ENCODE results near the gene PTPN9. TPM values are rescaled to one million over a fixed set of nuclear protein-coding genes. Genes with fewer than 3 reads are reported as not detected.
"Not testable (repeated sequence)": the region's sequence is repeated elsewhere in the genome, so short reads cannot be mapped to it uniquely, and the experiment has no call there.

PTPN9 gene
- polyA plus RNA-seq, 1 donor (not counting 4 experiments of a cell fraction or from before 2014, with no cell fraction given): 34.7 TPM

DNA sequence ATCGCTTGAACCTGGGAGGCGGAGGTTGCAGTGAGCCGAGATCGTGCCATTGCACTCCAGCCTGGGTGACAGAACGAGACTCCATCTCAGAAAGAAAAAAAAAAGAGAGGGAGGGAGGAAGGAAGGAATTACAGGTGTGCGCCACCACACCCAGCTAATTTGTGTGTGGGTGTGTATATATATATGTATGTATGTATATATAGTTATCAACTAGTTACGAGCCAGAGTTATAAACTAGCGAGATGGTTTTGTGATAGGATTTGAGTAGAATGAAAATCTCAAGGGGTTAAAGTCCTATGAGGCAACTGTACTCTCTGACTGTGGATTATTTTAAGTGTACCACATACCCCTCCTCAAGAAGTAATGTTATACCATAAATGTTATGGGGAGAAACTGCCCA, 76.8 kb downstream of the PTPN9 start:
- DNase-seq (ENCODE audit: low read depth, low spot score): no peak
- Histone ChIP-seq H3K9ac (ENCODE audit: control insufficient read depth, extremely low read depth, insufficient read depth, low read length) (no peak overlapping the region), H3K4me1 (ENCODE audit: control insufficient read depth, extremely low read depth, insufficient read depth, low read length) (no peaks in the 10 kb centered on the region), H3K36me3 (ENCODE audit: control insufficient read depth in 2 of 2, extremely low read depth in 1 of 2, insufficient read depth in 2 of 2, low read length in 2 of 2) (peaks cover 7 to 8% of the 10 kb centered on the region in 2 experiments), H3K4me3 (ENCODE audit: control insufficient read depth in 2 of 3, extremely low read depth in 1 of 3, insufficient read depth in 2 of 3, low read depth in 1 of 3, low read length in 3 of 3) (no peak overlapping the region), H4K20me1 (ENCODE audit: control insufficient read depth, extremely low read depth, insufficient read depth, low read length) (no peaks in the 10 kb centered on the region), H3K27me3 (ENCODE audit: control insufficient read depth, extremely low read depth, insufficient read depth, low read length) (no peaks in the 10 kb centered on the region), H3K4me2 (ENCODE audit: control insufficient read depth, extremely low read depth, insufficient read depth, low read depth, low read length) (no peak overlapping the region), H2AFZ (ENCODE audit: control insufficient read depth, low read length) (no peak overlapping the region), H3K9me3 (ENCODE audit: control insufficient read depth, low read depth, low read length) (no peaks in the 10 kb centered on the region), H3K9me1 (ENCODE audit: control insufficient read depth, extremely low read depth, insufficient read depth, low read length) (no peaks in the 10 kb centered on the region), H3K27ac (ENCODE audit: control insufficient read depth, insufficient read depth, low read length) (no peak overlapping the region), H3K79me2 (ENCODE audit: control insufficient read depth, insufficient read depth, low read length) (no peaks in the 10 kb centered on the region)
- FAIRE-seq: no peak
- dilution Hi-C loops (cut with MboI; ENCODE audit: extremely low pct_ligation_motif_present, low sequenced_read_pairs): no loop called here
- TF ChIP-seq, protein P1, sequence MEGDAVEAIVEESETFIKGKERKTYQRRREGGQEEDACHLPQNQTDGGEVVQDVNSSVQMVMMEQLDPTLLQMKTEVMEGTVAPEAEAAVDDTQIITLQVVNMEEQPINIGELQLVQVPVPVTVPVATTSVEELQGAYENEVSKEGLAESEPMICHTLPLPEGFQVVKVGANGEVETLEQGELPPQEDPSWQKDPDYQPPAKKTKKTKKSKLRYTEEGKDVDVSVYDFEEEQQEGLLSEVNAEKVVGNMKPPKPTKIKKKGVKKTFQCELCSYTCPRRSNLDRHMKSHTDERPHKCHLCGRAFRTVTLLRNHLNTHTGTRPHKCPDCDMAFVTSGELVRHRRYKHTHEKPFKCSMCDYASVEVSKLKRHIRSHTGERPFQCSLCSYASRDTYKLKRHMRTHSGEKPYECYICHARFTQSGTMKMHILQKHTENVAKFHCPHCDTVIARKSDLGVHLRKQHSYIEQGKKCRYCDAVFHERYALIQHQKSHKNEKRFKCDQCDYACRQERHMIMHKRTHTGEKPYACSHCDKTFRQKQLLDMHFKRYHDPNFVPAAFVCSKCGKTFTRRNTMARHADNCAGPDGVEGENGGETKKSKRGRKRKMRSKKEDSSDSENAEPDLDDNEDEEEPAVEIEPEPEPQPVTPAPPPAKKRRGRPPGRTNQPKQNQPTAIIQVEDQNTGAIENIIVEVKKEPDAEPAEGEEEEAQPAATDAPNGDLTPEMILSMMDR (optimal IDR thresholded peaks at IDR 0.05 in 1 of 3, IDR thresholded peaks at IDR 0.05 in 1 of 3, conservative IDR thresholded peaks at IDR 0.05 in 1 of 3; ENCODE audit: extremely low read depth in 1 of 3, insufficient read depth in 2 of 3, low read length in 3 of 3): no peak
- TF ChIP-seq EZH2 (IDR thresholded peaks at IDR 0.05; ENCODE audit: low read length): no peak

- Histone ChIP-seq H3K4me1 (ENCODE audit: control insufficient read depth, extremely low read depth, insufficient read depth, low read length) (no peaks in the 10 kb centered on the region), H3K36me3 (ENCODE audit: control insufficient read depth in 2 of 2, extremely low read depth in 1 of 2, insufficient read depth in 2 of 2, low read length in 2 of 2) (peaks cover 9 to 12% of the 10 kb centered on the region in 2 experiments), H3K27ac (ENCODE audit: control insufficient read depth, insufficient read depth, low read length) (no peak overlapping the region), H3K9me1 (ENCODE audit: control insufficient read depth, extremely low read depth, insufficient read depth, low read length) (no peaks in the 10 kb centered on the region), H3K27me3 (ENCODE audit: control insufficient read depth, extremely low read depth, insufficient read depth, low read length) (no peaks in the 10 kb centered on the region), H3K9ac (ENCODE audit: control insufficient read depth, extremely low read depth, insufficient read depth, low read length) (no peak overlapping the region), H3K4me3 (ENCODE audit: control insufficient read depth in 2 of 3, extremely low read depth in 1 of 3, insufficient read depth in 2 of 3, low read depth in 1 of 3, low read length in 3 of 3) (no peak overlapping the region), H3K4me2 (ENCODE audit: control insufficient read depth, extremely low read depth, insufficient read depth, low read depth, low read length) (no peak overlapping the region), H3K79me2 (ENCODE audit: control insufficient read depth, insufficient read depth, low read length) (no peaks in the 10 kb centered on the region), H3K9me3 (ENCODE audit: control insufficient read depth, low read depth, low read length) (no peaks in the 10 kb centered on the region), H4K20me1 (ENCODE audit: control insufficient read depth, extremely low read depth, insufficient read depth, low read length) (no peaks in the 10 kb centered on the region), H2AFZ (ENCODE audit: control insufficient read depth, low read length) (no peak overlapping the region)
- DNase-seq (ENCODE audit: low read depth, low spot score) (no peak), FAIRE-seq (no peak)
- TF ChIP-seq EZH2 (IDR thresholded peaks at IDR 0.05; ENCODE audit: low read length): no peak
- dilution Hi-C loops (cut with MboI; ENCODE audit: extremely low pct_ligation_motif_present, low sequenced_read_pairs): no loop called here
Measured at GRCh38 chr15:75493732-75494131, 85.4 kb downstream of the PTPN9 start.

GRCh38 chr15:75483961-75484360, 95.2 kb downstream of the PTPN9 start:
- DNase-seq (ENCODE audit: low read depth, low spot score) (no peak), FAIRE-seq (no peak)
- Histone ChIP-seq H4K20me1 (ENCODE audit: control insufficient read depth, extremely low read depth, insufficient read depth, low read length) (no peaks in the 10 kb centered on the region), H3K27me3 (ENCODE audit: control insufficient read depth, extremely low read depth, insufficient read depth, low read length) (no peaks in the 10 kb centered on the region), H3K9ac (ENCODE audit: control insufficient read depth, extremely low read depth, insufficient read depth, low read length) (no peak overlapping the region), H3K36me3 (ENCODE audit: control insufficient read depth in 2 of 2, extremely low read depth in 1 of 2, insufficient read depth in 2 of 2, low read length in 2 of 2) (peaks cover 6 to 7% of the 10 kb centered on the region in 2 experiments), H3K27ac (ENCODE audit: control insufficient read depth, insufficient read depth, low read length) (no peak overlapping the region), H3K9me3 (ENCODE audit: control insufficient read depth, low read depth, low read length) (no peaks in the 10 kb centered on the region), H2AFZ (ENCODE audit: control insufficient read depth, low read length) (no peak overlapping the region), H3K79me2 (ENCODE audit: control insufficient read depth, insufficient read depth, low read length) (no peaks in the 10 kb centered on the region), H3K4me2 (ENCODE audit: control insufficient read depth, extremely low read depth, insufficient read depth, low read depth, low read length) (no peak overlapping the region), H3K4me1 (ENCODE audit: control insufficient read depth, extremely low read depth, insufficient read depth, low read length) (no peaks in the 10 kb centered on the region), H3K4me3 (ENCODE audit: control insufficient read depth in 2 of 3, extremely low read depth in 1 of 3, insufficient read depth in 2 of 3, low read depth in 1 of 3, low read length in 3 of 3) (no peak overlapping the region), H3K9me1 (ENCODE audit: control insufficient read depth, extremely low read depth, insufficient read depth, low read length) (no peaks in the 10 kb centered on the region)
- TF ChIP-seq, protein P1 (optimal IDR thresholded peaks at IDR 0.05 in 1 of 3, IDR thresholded peaks at IDR 0.05 in 1 of 3, conservative IDR thresholded peaks at IDR 0.05 in 1 of 3; ENCODE audit: extremely low read depth in 1 of 3, insufficient read depth in 2 of 3, low read length in 3 of 3): no peak
- no peak for TF ChIP-seq EZH2 (IDR thresholded peaks at IDR 0.05; ENCODE audit: low read length)
- dilution Hi-C loops (cut with MboI; ENCODE audit: extremely low pct_ligation_motif_present, low sequenced_read_pairs): no loop called here

- H3K9ac ChIP-seq (ENCODE audit: control insufficient read depth, extremely low read depth, insufficient read depth, low read length); H3K9me1 ChIP-seq (ENCODE audit: control insufficient read depth, extremely low read depth, insufficient read depth, low read length); FAIRE-seq; H3K27me3 ChIP-seq (ENCODE audit: control insufficient read depth, extremely low read depth, insufficient read depth, low read length); H3K4me1 ChIP-seq (ENCODE audit: control insufficient read depth, extremely low read depth, insufficient read depth, low read length); H2AFZ ChIP-seq (ENCODE audit: control insufficient read depth, low read length); H3K4me3 ChIP-seq (ENCODE audit: control insufficient read depth in 2 of 3, extremely low read depth in 1 of 3, insufficient read depth in 2 of 3, low read depth in 1 of 3, low read length in 3 of 3); H3K79me2 ChIP-seq (ENCODE audit: control insufficient read depth, insufficient read depth, low read length); H3K27ac ChIP-seq (ENCODE audit: control insufficient read depth, insufficient read depth, low read length); H4K20me1 ChIP-seq (ENCODE audit: control insufficient read depth, extremely low read depth, insufficient read depth, low read length); dilution Hi-C loops (cut with MboI; ENCODE audit: extremely low pct_ligation_motif_present, low sequenced_read_pairs); H3K9me3 ChIP-seq (ENCODE audit: control insufficient read depth, low read depth, low read length); H3K4me2 ChIP-seq (ENCODE audit: control insufficient read depth, extremely low read depth, insufficient read depth, low read depth, low read length); DNase-seq (ENCODE audit: low read depth, low spot score); H3K36me3 ChIP-seq (ENCODE audit: control insufficient read depth in 2 of 2, extremely low read depth in 1 of 2, insufficient read depth in 2 of 2, low read length in 2 of 2): not testable (repeated sequence)
Measured at GRCh38 chr15:75483556-75483955, 95.6 kb downstream of the PTPN9 start.

Data from keratinocyte (primary cell).